ENCODE results near the gene CIAO2B. TPM values are rescaled to one million over a fixed set of nuclear protein-coding genes. Genes with fewer than 3 reads are reported as not detected.

The CIAO2B gene
- total RNA-seq, 2 experiments from 2014 or later: 95.2 to 112 TPM

GRCh38 chr16:66953462-66954096 lies 19.4 kb upstream of the CIAO2B start:
- peaks cover 8% of the 10 kb centered on the region for H3K9me3 Mint-ChIP-seq
- H3K36me3 Mint-ChIP-seq (ENCODE audit: low read depth): peaks cover 4% of the 10 kb centered on the region
- no peak overlapping the region for H3K27ac Mint-ChIP-seq
- H3K4me3 Mint-ChIP-seq: no peak overlapping the region
- peaks cover 19% of the 10 kb centered on the region for H3K4me1 Mint-ChIP-seq
- POLR2A ChIA-PET: interaction anchor here (0.6 kb wide), 1 partner anchor 219 kb away, joined by 3 read pairs; no protein-coding TSS in a partner anchor
- no peak for DNase-seq
- CTCF ChIA-PET: interaction anchor here (0.6 to 2.2 kb wide), 17 partner anchors 7 to 862 kb away, joined by 3 to 7 read pairs (median 3); partner anchors contain the start of genes CES3 and NOL3
- H3K27me3 Mint-ChIP-seq: peaks cover 40% of the 10 kb centered on the region

GRCh38 chr16:66952430-66953110 lies 18.4 kb upstream of the CIAO2B start:
- Mint-ChIP-seq H3K4me3 (no peak overlapping the region), H3K9me3 (peaks cover 8% of the 10 kb centered on the region), H3K27ac (no peak overlapping the region), H3K4me1 (peaks cover 20% of the 10 kb centered on the region), H3K36me3 (ENCODE audit: low read depth) (peaks cover 4% of the 10 kb centered on the region), H3K27me3 (peaks cover 46% of the 10 kb centered on the region)
- ChIA-PET POLR2A (interaction anchor here (0.6 kb wide), 1 partner anchor 210 kb away, joined by 3 read pairs; no protein-coding TSS in a partner anchor), CTCF (interaction anchor here (0.6 to 2.4 kb wide), 11 partner anchors 8 to 476 kb away, joined by 3 to 7 read pairs (median 3); partner anchors contain the start of genes CES3 and NOL3)
- DNase-seq: no peak

- ChIA-PET POLR2A (no interaction called here), CTCF (interaction anchor here (0.7 to 2.4 kb wide), 4 partner anchors 10 to 570 kb away, joined by 3 to 7 read pairs (median 4); partner anchors contain the start of gene CES3)
- H3K4me3 Mint-ChIP-seq: no peak overlapping the region
- DNase-seq: no peak
- peaks cover 48% of the 10 kb centered on the region for H3K27me3 Mint-ChIP-seq
- peaks cover 4% of the 10 kb centered on the region for H3K36me3 Mint-ChIP-seq (ENCODE audit: low read depth)
- peaks cover 26% of the 10 kb centered on the region for H3K4me1 Mint-ChIP-seq
- no peak overlapping the region for H3K27ac Mint-ChIP-seq
- H3K9me3 Mint-ChIP-seq: peaks cover 8% of the 10 kb centered on the region
Measured at GRCh38 chr16:66950971-66951790, 17.0 kb upstream of the CIAO2B start.

GRCh38 chr16:66950437-66950836 lies 16.2 kb upstream of the CIAO2B start:
- DNase-seq: no peak
- POLR2A ChIA-PET: no interaction called here
- CTCF ChIA-PET: interaction anchor here (0.8 to 2.4 kb wide), 3 partner anchors 63 to 205 kb away, joined by 3 to 7 read pairs (median 6); no protein-coding TSS in a partner anchor
- H3K27me3 Mint-ChIP-seq: peaks cover 48% of the 10 kb centered on the region
- H3K9me3 Mint-ChIP-seq: peaks cover 8% of the 10 kb centered on the region
- H3K4me3 Mint-ChIP-seq: no peak overlapping the region
- peaks cover 26% of the 10 kb centered on the region for H3K4me1 Mint-ChIP-seq
- H3K36me3 Mint-ChIP-seq (ENCODE audit: low read depth): peaks cover 4% of the 10 kb centered on the region
- H3K27ac Mint-ChIP-seq: no peak overlapping the region

GRCh38 chr16:66949472-66949871 lies 15.3 kb upstream of the CIAO2B start:
- no peak for DNase-seq
- CTCF ChIA-PET: interaction anchor here (1.3 to 2.5 kb wide), 3 partner anchors 68 to 236 kb away, joined by 4 to 8 read pairs (median 6); no protein-coding TSS in a partner anchor
- Mint-ChIP-seq H3K4me1 (peaks cover 26% of the 10 kb centered on the region), H3K9me3 (peaks cover 8% of the 10 kb centered on the region), H3K27ac (no peak overlapping the region), H3K36me3 (ENCODE audit: low read depth) (peaks cover 4% of the 10 kb centered on the region), H3K27me3 (peaks cover 48% of the 10 kb centered on the region), H3K4me3 (no peak overlapping the region)
- POLR2A ChIA-PET: no interaction called here

- Mint-ChIP-seq H3K27me3 (peaks cover 45% of the 10 kb centered on the region), H3K27ac (no peak overlapping the region), H3K9me3 (peaks cover 8% of the 10 kb centered on the region), H3K4me1 (peaks cover 24% of the 10 kb centered on the region), H3K36me3 (ENCODE audit: low read depth) (peaks cover 4% of the 10 kb centered on the region), H3K4me3 (peak overlapping the region; percentile 77)
- no peak for DNase-seq
- ChIA-PET CTCF (interaction anchor here (1.0 to 2.5 kb wide), 4 partner anchors 50 to 237 kb away, joined by 4 to 8 read pairs (median 5); no protein-coding TSS in a partner anchor), POLR2A (no interaction called here)
Measured at GRCh38 chr16:66948837-66949225, 14.6 kb upstream of the CIAO2B start.

GRCh38 chr16:66948134-66948836 lies 14.1 kb upstream of the CIAO2B start:
- Mint-ChIP-seq H3K36me3 (ENCODE audit: low read depth) (peaks cover 4% of the 10 kb centered on the region), H3K4me3 (peak overlapping the region; percentile 77), H3K9me3 (peaks cover 8% of the 10 kb centered on the region), H3K27ac (peak overlapping the region; percentile 76), H3K27me3 (peaks cover 44% of the 10 kb centered on the region), H3K4me1 (peaks cover 23% of the 10 kb centered on the region)
- POLR2A ChIA-PET: no interaction called here
- DNase-seq: no peak
- CTCF ChIA-PET: interaction anchor here (0.7 to 2.5 kb wide), 7 partner anchors 50 to 237 kb away, joined by 3 to 8 read pairs (median 4); no protein-coding TSS in a partner anchor

- H3K36me3 Mint-ChIP-seq (ENCODE audit: low read depth): peaks cover 9% of the 10 kb centered on the region
- peaks cover 23% of the 10 kb centered on the region for H3K4me1 Mint-ChIP-seq
- POLR2A ChIA-PET: interaction anchor here (0.7 kb wide), 1 partner anchor 51 kb away, joined by 5 read pairs; no protein-coding TSS in a partner anchor
- H3K27me3 Mint-ChIP-seq: peaks cover 38% of the 10 kb centered on the region
- no peak overlapping the region for H3K27ac Mint-ChIP-seq
- peak; percentile 90 for DNase-seq
- peak overlapping the region; percentile 77 for H3K4me3 Mint-ChIP-seq
- CTCF ChIA-PET: interaction anchor here (0.6 to 2.5 kb wide), 7 partner anchors 9 to 238 kb away, joined by 3 to 8 read pairs (median 4); no protein-coding TSS in a partner anchor
- H3K9me3 Mint-ChIP-seq: peaks cover 8% of the 10 kb centered on the region
Measured at GRCh38 chr16:66947302-66948065, 13.3 kb upstream of the CIAO2B start.

GRCh38 chr16:66946974-66947301 lies 12.7 kb upstream of the CIAO2B start:
- Mint-ChIP-seq H3K9me3 (peaks cover 8% of the 10 kb centered on the region), H3K4me1 (peaks cover 23% of the 10 kb centered on the region), H3K36me3 (ENCODE audit: low read depth) (peaks cover 9% of the 10 kb centered on the region), H3K27ac (no peak overlapping the region), H3K27me3 (peaks cover 36% of the 10 kb centered on the region), H3K4me3 (no peak overlapping the region)
- ChIA-PET CTCF (interaction anchor here (0.6 to 2.5 kb wide), 6 partner anchors 10 to 238 kb away, joined by 3 to 8 read pairs (median 4); no protein-coding TSS in a partner anchor), POLR2A (interaction anchor here (0.7 kb wide), 1 partner anchor 51 kb away, joined by 5 read pairs; no protein-coding TSS in a partner anchor)
- no peak for DNase-seq

- Mint-ChIP-seq H3K4me3 (no peak overlapping the region), H3K9me3 (peaks cover 5% of the 10 kb centered on the region), H3K4me1 (peaks cover 23% of the 10 kb centered on the region), H3K27ac (no peak overlapping the region), H3K36me3 (ENCODE audit: low read depth) (peaks cover 9% of the 10 kb centered on the region), H3K27me3 (peaks cover 32% of the 10 kb centered on the region)
- CTCF ChIA-PET: interaction anchor here (1.5 to 2.0 kb wide), 2 partner anchors 51 to 182 kb away, joined by 4 read pairs; no protein-coding TSS in a partner anchor
- DNase-seq: no peak
- POLR2A ChIA-PET: no interaction called here
Measured at GRCh38 chr16:66946541-66946940, 12.3 kb upstream of the CIAO2B start.

- CTCF ChIA-PET: interaction anchor here (1.1 kb wide), 1 partner anchor 210 kb away, joined by 5 read pairs; no protein-coding TSS in a partner anchor
- H3K27ac Mint-ChIP-seq: no peak overlapping the region
- no peak for DNase-seq
- H3K36me3 Mint-ChIP-seq (ENCODE audit: low read depth): peaks cover 5% of the 10 kb centered on the region
- POLR2A ChIA-PET: no interaction called here
- no peak overlapping the region for H3K4me3 Mint-ChIP-seq
- H3K9me3 Mint-ChIP-seq: no peaks in the 10 kb centered on the region
- H3K27me3 Mint-ChIP-seq: peaks cover 26% of the 10 kb centered on the region
- H3K4me1 Mint-ChIP-seq: peaks cover 23% of the 10 kb centered on the region
Measured at GRCh38 chr16:66945939-66946338, 11.7 kb upstream of the CIAO2B start.

Data from activated CD4-positive, alpha-beta T cell treated with anti-CD3 and anti-CD28 coated beads, Interleukin-2, amount 10 ng/mL, durations not matched to agents 7 days and 5 days (primary cell).